ENCODE data around the gene MIPOL1.

The MIPOL1 gene

DNA sequence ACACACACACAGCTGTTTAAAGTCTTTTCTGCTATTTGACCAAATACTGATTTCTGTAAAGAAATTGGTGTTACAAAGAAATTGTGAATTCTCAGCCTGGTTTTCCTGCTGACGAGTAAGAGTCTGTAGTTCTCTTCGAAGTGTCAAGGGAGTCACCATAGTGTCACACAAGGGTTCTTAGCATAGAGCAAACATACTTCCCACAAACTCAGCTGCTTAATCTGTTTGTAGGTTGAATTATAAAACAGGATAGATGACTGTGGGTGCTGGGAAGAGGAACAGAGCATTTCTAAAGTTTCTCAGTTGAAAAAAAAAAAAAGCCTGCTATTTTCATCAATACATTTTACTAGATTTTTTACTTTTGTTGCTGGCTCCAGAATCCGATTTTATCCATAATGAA lies 314.4 kb downstream of the MIPOL1 start:
- TF ChIP-seq, protein P1, sequence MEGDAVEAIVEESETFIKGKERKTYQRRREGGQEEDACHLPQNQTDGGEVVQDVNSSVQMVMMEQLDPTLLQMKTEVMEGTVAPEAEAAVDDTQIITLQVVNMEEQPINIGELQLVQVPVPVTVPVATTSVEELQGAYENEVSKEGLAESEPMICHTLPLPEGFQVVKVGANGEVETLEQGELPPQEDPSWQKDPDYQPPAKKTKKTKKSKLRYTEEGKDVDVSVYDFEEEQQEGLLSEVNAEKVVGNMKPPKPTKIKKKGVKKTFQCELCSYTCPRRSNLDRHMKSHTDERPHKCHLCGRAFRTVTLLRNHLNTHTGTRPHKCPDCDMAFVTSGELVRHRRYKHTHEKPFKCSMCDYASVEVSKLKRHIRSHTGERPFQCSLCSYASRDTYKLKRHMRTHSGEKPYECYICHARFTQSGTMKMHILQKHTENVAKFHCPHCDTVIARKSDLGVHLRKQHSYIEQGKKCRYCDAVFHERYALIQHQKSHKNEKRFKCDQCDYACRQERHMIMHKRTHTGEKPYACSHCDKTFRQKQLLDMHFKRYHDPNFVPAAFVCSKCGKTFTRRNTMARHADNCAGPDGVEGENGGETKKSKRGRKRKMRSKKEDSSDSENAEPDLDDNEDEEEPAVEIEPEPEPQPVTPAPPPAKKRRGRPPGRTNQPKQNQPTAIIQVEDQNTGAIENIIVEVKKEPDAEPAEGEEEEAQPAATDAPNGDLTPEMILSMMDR (IDR thresholded peaks at IDR 0.05; ENCODE audit: low read depth, low read length) = no peak
- no peak for DNase-seq (ENCODE audit: extremely low read depth, low read depth)

DNA sequence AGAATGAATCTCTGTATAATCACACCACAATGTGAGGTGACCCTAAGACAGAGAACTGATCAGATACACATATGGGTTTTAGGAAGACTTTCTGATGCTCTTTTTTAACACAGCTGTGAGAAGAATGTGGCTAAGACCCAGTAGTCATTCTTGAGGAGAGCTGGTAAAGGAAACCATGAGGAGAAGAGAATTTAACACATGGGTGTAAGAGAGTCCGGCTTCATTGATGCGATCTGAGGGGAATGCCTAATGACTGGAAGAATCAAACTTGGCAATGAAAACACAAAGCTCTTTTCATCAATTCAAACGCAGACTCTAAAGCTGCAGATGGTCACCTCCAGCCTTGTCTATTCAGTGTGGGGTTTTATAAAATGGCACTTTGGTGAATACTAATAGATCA lies 318.0 kb downstream of the MIPOL1 start:
- TF ChIP-seq, protein P1 (IDR thresholded peaks at IDR 0.05; ENCODE audit: low read depth, low read length) = no peak
- no peak for DNase-seq (ENCODE audit: extremely low read depth, low read depth)

DNA sequence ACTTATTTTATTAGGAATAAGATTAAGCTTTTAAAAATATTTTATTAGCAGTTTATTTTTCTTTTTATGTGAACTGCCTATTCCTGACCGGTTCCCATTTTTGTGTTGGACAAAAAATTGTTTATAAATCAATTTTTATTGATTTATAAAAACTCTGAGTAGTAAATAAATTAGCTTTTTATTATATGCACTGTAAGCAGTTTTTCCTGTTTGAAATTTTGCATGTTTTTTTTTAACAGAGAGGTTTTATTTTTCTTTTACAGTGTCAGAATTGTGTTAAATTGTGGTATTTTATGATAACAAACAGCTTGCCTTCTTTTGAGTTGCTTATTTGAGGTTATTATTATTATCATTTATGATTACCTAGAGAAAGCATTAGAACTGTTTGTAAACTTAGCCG lies 329.3 kb downstream of the MIPOL1 start:
- TF ChIP-seq, protein P1 (IDR thresholded peaks at IDR 0.05; ENCODE audit: low read depth, low read length) = no peak
- DNase-seq (ENCODE audit: extremely low read depth, low read depth) = no peak

DNA sequence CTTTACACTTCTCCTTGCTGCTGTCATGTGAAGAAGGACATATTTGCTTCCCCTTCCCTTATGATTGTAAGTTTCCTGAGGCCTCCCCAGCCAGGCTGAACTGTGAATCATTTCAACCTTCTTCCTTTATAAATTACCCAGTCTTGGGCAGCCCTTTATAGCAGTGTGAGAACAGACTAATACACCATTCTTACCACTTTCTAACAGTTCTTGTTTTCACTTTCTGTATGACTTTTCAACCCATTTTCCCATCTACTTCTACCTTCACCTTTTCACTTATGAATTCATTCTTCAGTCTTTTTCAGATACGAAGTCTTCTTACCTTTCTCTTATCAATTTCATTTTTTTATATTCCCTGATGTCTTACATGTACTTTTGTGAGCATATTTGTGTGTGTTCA lies 342.3 kb downstream of the MIPOL1 start:
- TF ChIP-seq, protein P1 (IDR thresholded peaks at IDR 0.05; ENCODE audit: low read depth, low read length) = no peak
- no peak for DNase-seq (ENCODE audit: extremely low read depth, low read depth)

DNA sequence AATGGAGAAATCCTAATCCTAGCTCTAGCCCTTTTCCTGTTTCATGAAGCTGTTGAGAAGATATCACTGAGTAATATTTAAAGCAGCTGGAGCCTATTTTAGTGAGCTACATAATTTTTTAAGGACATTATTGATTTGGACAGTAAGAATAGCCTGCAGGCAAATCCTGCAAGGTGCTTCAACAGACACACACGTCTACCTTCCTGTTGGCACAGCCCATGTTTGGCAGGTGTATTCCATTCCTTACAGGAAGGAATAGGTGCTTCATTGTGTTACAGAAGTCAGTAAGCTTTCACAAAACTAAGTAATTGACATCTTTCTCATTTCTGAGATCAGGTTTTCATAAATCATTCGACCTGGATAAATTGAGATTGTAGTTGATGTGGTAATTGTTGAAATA lies 346.7 kb downstream of the MIPOL1 start:
- DNase-seq (ENCODE audit: extremely low read depth, low read depth) = no peak
- TF ChIP-seq, protein P1 (IDR thresholded peaks at IDR 0.05; ENCODE audit: low read depth, low read length) = no peak

DNA sequence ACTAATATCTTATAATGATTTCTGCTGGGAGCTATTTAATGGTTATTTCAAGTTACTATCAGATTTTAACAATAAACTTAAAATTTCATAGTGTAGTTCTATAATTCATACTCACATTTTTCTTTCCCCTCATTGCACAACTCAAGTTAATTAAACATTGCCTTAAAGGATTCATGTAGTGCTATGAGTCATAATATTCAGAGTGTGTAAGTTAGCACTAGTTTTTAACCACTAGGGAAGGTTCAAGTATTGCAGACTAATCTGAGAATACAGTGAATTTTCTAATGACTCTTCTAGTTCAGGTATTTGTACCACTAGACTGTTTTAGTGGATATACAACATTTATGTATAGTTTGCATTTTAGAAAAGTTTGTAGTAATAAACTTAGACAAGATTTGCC lies 347.4 kb downstream of the MIPOL1 start:
- TF ChIP-seq, protein P1 (IDR thresholded peaks at IDR 0.05; ENCODE audit: low read depth, low read length) = no peak
- DNase-seq (ENCODE audit: extremely low read depth, low read depth) = no peak

DNA sequence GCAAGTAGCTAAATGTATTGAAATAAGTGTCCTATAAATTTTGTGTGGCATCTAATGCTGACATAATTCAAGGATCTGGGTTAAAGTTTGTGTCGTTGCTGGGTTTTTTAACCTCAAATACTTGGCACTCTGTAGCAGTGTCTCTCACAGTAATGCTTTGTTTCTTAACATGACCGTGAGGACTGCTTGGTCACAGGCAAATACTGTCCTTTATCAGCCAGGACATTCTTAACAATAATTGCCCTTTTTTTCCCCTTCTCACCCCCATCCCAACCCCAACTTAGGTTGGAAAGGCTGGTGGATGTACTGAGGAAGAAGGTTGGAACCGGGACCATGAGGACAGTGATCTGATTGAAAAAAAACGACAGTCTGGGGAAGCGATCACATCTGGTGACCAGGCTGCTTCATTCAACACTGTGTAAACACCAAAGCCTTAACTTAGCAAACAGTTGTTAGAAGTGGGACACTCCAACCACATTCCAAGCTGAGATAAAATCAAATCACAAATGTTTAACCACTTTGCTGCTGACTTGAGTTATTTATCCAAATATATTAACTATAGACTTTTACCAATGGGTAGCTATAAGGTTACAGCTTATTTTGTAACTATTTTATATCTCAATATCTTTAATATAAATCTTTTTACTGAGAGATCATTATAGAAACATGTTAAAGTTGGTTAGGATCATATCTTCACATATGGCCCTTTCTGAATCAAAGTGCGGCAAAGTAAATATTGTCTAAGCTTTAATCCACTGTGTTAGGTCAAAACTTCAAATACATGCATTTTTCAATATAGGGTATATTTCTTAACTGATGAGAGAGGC lies 349.1 kb downstream of the MIPOL1 start:
- TF ChIP-seq, protein P1 (IDR thresholded peaks at IDR 0.05; ENCODE audit: low read depth, low read length) = no peak
- DNase-seq (ENCODE audit: extremely low read depth, low read depth) = no peak
